ENCODE results near the gene HNRNPL.

DNA sequence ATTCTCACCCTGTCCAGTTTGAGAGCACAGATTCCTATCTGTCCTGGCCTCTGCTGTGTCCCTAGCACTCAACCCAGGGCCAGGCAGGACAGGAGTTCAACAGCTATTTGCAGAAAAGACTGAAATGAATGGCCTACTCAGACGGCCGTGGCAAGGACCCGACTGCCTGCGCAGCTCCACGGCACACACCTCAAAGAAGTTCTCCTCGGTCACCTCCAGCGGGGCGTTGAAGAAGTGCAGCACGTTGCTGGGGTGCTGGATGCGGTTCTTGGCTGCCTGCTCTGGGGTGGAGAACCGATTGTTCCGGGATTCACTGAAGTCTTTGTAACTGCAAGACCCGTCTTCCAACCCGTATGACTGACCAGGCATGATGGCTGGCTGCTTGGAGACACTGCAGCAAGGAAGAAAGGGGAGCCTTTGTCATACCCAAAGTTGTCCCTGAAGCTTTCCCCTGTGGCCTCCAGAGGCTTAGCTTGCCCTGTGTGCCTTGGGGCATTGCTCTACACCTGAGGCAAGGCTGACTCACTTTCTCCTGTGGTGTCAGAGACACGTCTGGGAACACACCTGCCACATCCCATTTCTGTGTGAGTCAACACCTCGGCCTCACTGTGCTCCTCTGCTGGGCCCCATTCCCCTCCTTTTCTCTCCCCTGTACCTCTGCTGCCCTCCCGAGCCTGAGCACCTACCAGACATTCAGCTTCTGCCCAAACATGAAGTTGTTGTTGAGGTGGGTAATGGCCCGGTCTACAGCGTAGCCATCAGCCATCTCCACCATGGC is 11.4 kb downstream of the HNRNPL start:
- TF ChIP-seq, protein P1, sequence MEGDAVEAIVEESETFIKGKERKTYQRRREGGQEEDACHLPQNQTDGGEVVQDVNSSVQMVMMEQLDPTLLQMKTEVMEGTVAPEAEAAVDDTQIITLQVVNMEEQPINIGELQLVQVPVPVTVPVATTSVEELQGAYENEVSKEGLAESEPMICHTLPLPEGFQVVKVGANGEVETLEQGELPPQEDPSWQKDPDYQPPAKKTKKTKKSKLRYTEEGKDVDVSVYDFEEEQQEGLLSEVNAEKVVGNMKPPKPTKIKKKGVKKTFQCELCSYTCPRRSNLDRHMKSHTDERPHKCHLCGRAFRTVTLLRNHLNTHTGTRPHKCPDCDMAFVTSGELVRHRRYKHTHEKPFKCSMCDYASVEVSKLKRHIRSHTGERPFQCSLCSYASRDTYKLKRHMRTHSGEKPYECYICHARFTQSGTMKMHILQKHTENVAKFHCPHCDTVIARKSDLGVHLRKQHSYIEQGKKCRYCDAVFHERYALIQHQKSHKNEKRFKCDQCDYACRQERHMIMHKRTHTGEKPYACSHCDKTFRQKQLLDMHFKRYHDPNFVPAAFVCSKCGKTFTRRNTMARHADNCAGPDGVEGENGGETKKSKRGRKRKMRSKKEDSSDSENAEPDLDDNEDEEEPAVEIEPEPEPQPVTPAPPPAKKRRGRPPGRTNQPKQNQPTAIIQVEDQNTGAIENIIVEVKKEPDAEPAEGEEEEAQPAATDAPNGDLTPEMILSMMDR (IDR thresholded peaks at IDR 0.05) = no peak
- TF ChIP-seq POLR2A (IDR thresholded peaks at IDR 0.05) = no peak
